SW480 (cell line): ENCODE measurements around the gene LPP.
"Not testable (repeated sequence)": the region's sequence is repeated elsewhere in the genome, so short reads cannot be mapped to it uniquely, and the experiment has no call there.

ENCODE experiments used
- DNase-seq: peaks from one replicate; pipeline ENCODE4 v3.0.0-alpha.2; 2016; ENCODE audit warnings: low spot score

LPP gene

GRCh38 chr3:188595890-188596376, 442.0 kb downstream of the LPP start:
- DNase-seq = no peak

GRCh38 chr3:188598894-188599293, 444.9 kb downstream of the LPP start:
- DNase-seq = no peak

GRCh38 chr3:188602111-188602510, 448.2 kb downstream of the LPP start:
- DNase-seq = no peak

- no peak for DNase-seq
Observed at GRCh38 chr3:188602620-188603019, 448.7 kb downstream of the LPP start.

- no peak for DNase-seq
Observed at GRCh38 chr3:188604651-188605050, 450.7 kb downstream of the LPP start.

- DNase-seq = no peak
Observed at GRCh38 chr3:188605231-188605630, 451.3 kb downstream of the LPP start.

- DNase-seq = no peak
Observed at GRCh38 chr3:188605905-188606304, 451.9 kb downstream of the LPP start.

- no peak for DNase-seq
Observed at GRCh38 chr3:188607805-188608315, 453.9 kb downstream of the LPP start.

- DNase-seq = no peak
Observed at GRCh38 chr3:188608401-188608800, 454.4 kb downstream of the LPP start.

GRCh38 chr3:188613721-188614120, 459.8 kb downstream of the LPP start:
- not testable (repeated sequence) for DNase-seq

- no peak for DNase-seq
Observed at GRCh38 chr3:188617270-188617669, 463.3 kb downstream of the LPP start.

GRCh38 chr3:188617988-188618701, 464.2 kb downstream of the LPP start:
- no peak for DNase-seq

- DNase-seq = no peak
Observed at GRCh38 chr3:188620752-188621151, 466.8 kb downstream of the LPP start.

GRCh38 chr3:188624384-188624783, 470.4 kb downstream of the LPP start:
- no peak for DNase-seq

GRCh38 chr3:188624828-188625227, 470.9 kb downstream of the LPP start:
- no peak for DNase-seq

- peak; percentile 56 for DNase-seq
Observed at GRCh38 chr3:188627652-188628051, 473.7 kb downstream of the LPP start.

- DNase-seq = no peak
Observed at GRCh38 chr3:188631291-188632010, 477.5 kb downstream of the LPP start.

GRCh38 chr3:188633206-188633605, 479.2 kb downstream of the LPP start:
- DNase-seq = no peak

GRCh38 chr3:188634285-188634684, 480.3 kb downstream of the LPP start:
- no peak for DNase-seq

GRCh38 chr3:188635258-188636042, 481.5 kb downstream of the LPP start:
- no peak for DNase-seq

- DNase-seq = not testable (repeated sequence)
Observed at GRCh38 chr3:188636292-188636691, 482.3 kb downstream of the LPP start.

- no peak for DNase-seq
Observed at GRCh38 chr3:188641076-188641475, 487.1 kb downstream of the LPP start.
